ENCODE measurements around the gene ADPRHL1.

The ADPRHL1 gene

DNA sequence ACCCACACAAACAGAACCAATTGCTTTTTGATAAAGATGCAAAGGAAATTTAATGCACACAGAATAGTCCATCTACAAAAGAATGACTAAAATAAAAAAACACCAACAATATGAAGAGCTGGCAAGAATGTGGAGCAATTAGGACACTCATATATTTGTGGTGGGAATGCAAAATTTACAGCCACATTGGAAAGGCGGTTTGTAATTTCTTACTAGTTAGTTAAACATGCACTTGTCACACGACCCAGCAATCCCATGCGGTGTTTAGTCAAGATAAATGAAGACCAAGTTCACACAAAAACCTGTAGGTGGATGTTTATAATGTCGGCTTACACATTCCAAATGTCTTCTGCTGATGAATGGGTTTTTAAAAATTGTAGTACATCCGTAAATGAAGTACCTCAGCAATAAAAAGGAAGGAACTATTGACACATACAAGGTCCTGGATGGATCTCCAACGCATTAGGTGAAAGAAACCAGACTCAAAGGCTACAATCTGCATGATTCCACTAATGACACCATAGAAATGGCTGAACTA, 94.6 kb downstream of the ADPRHL1 start:
- H3K9me2 ChIP-seq (ENCODE audit: low read depth, low read length), result no peaks in the 10 kb centered on the region
- no peak overlapping the region for H3K4me3 ChIP-seq (ENCODE audit: low read depth, low read length, poor library complexity, severe bottlenecking)
- no peaks in the 10 kb centered on the region for H4K20me1 ChIP-seq (ENCODE audit: insufficient read depth, low read length)
- H3K9me3 ChIP-seq (ENCODE audit: low read length), result no peaks in the 10 kb centered on the region
- no peak for TF ChIP-seq EZH2 (IDR thresholded peaks at IDR 0.05; ENCODE audit: borderline replicate concordance, low read length)
- TF ChIP-seq, protein P1, sequence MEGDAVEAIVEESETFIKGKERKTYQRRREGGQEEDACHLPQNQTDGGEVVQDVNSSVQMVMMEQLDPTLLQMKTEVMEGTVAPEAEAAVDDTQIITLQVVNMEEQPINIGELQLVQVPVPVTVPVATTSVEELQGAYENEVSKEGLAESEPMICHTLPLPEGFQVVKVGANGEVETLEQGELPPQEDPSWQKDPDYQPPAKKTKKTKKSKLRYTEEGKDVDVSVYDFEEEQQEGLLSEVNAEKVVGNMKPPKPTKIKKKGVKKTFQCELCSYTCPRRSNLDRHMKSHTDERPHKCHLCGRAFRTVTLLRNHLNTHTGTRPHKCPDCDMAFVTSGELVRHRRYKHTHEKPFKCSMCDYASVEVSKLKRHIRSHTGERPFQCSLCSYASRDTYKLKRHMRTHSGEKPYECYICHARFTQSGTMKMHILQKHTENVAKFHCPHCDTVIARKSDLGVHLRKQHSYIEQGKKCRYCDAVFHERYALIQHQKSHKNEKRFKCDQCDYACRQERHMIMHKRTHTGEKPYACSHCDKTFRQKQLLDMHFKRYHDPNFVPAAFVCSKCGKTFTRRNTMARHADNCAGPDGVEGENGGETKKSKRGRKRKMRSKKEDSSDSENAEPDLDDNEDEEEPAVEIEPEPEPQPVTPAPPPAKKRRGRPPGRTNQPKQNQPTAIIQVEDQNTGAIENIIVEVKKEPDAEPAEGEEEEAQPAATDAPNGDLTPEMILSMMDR (IDR thresholded peaks at IDR 0.05; ENCODE audit: low read length), result no peak
- H3K36me3 ChIP-seq (ENCODE audit: insufficient read depth, low read length), result no peaks in the 10 kb centered on the region
- H3K4me1 ChIP-seq (ENCODE audit: insufficient read depth, low read length, severe bottlenecking), result no peaks in the 10 kb centered on the region
- no peaks in the 10 kb centered on the region; the same call in 1 of the 2 replicates for H3K27me3 ChIP-seq (ENCODE audit: insufficient read depth, low read length)
- H3K79me2 ChIP-seq (ENCODE audit: insufficient read depth, low read length), result no peaks in the 10 kb centered on the region
- no peak overlapping the region for H3K27ac ChIP-seq (ENCODE audit: low read depth, low read length, poor library complexity, severe bottlenecking)
- H2AFZ ChIP-seq (ENCODE audit: low read length), result no peak overlapping the region
- H3F3A ChIP-seq (ENCODE audit: insufficient read depth, low read length), result no peaks in the 10 kb centered on the region
- H3K9ac ChIP-seq (ENCODE audit: low read length), result no peak overlapping the region
- H3K4me2 ChIP-seq (ENCODE audit: low read length), result no peak overlapping the region

DNA sequence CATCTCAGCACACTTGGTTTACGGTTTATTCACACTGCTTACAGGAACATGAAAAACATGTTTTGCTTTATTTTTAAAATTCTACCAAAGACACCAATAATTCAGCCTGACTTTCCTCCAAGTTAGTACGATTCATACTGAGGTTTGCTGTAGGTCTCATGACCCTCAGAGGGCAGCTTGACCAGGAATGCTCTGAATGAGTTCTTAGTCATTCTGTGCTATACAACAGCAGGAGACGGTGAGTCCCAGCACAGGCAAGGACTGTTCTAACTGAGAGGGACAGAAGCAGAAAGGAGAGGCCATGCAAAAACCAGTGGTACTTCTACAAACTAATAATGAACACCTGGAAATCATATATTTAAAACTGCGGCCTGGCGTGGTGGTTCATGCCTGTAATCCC, 95.8 kb downstream of the ADPRHL1 start:
- no peaks in the 10 kb centered on the region for H3K79me2 ChIP-seq (ENCODE audit: insufficient read depth, low read length)
- H3K36me3 ChIP-seq (ENCODE audit: insufficient read depth, low read length), result no peaks in the 10 kb centered on the region
- no peak overlapping the region for H3K9ac ChIP-seq (ENCODE audit: low read length)
- no peak for TF ChIP-seq EZH2 (IDR thresholded peaks at IDR 0.05; ENCODE audit: borderline replicate concordance, low read length)
- TF ChIP-seq, protein P1 (IDR thresholded peaks at IDR 0.05; ENCODE audit: low read length), result no peak
- H2AFZ ChIP-seq (ENCODE audit: low read length), result no peak overlapping the region
- 0 out of 2 replicates have a peak, but pooled peaks cover 3% of the 10 kb centered on the region for H3K9me3 ChIP-seq (ENCODE audit: low read length)
- H3K9me2 ChIP-seq (ENCODE audit: low read depth, low read length), result no peaks in the 10 kb centered on the region
- no peak overlapping the region for H3K4me2 ChIP-seq (ENCODE audit: low read length)
- H3K27me3 ChIP-seq (ENCODE audit: insufficient read depth, low read length), result peaks cover 7% of the 10 kb centered on the region; the same call in 1 of the 2 replicates
- no peaks in the 10 kb centered on the region for H3K4me1 ChIP-seq (ENCODE audit: insufficient read depth, low read length, severe bottlenecking)
- no peaks in the 10 kb centered on the region for H3F3A ChIP-seq (ENCODE audit: insufficient read depth, low read length)
- H3K27ac ChIP-seq (ENCODE audit: low read depth, low read length, poor library complexity, severe bottlenecking), result no peak overlapping the region
- no peak overlapping the region for H3K4me3 ChIP-seq (ENCODE audit: low read depth, low read length, poor library complexity, severe bottlenecking)
- H4K20me1 ChIP-seq (ENCODE audit: insufficient read depth, low read length), result no peaks in the 10 kb centered on the region

DNA sequence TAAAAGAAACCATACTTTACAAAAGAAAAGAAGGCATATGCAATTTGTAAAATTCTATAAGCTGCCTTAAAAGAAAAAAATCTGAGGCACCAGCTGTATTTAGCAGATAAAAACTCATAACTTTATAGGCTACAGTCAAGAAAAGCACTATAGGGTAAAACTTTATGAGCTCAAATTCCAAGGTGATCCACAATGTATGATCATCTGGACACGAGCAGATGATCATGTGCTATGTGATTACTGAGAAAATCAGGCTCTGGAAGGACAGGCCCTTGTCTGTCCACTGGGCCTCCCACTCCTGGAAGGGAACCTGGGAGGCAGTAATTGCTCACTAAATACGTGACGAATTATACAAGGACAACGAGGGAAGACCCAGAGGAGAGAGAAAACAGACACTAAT, 96.7 kb downstream of the ADPRHL1 start:
- H3K27me3 ChIP-seq (ENCODE audit: insufficient read depth, low read length), result peaks cover 9% of the 10 kb centered on the region; the same call in 1 of the 2 replicates
- no peak overlapping the region for H3K4me2 ChIP-seq (ENCODE audit: low read length)
- 0 out of 2 replicates have a peak, but pooled peaks cover 4% of the 10 kb centered on the region for H3K9me3 ChIP-seq (ENCODE audit: low read length)
- H3K4me1 ChIP-seq (ENCODE audit: insufficient read depth, low read length, severe bottlenecking), result no peaks in the 10 kb centered on the region
- no peaks in the 10 kb centered on the region for H3F3A ChIP-seq (ENCODE audit: insufficient read depth, low read length)
- H3K36me3 ChIP-seq (ENCODE audit: insufficient read depth, low read length), result no peaks in the 10 kb centered on the region
- no peak overlapping the region for H3K9ac ChIP-seq (ENCODE audit: low read length)
- TF ChIP-seq, protein P1 (IDR thresholded peaks at IDR 0.05; ENCODE audit: low read length), result no peak
- no peak for TF ChIP-seq EZH2 (IDR thresholded peaks at IDR 0.05; ENCODE audit: borderline replicate concordance, low read length)
- H3K79me2 ChIP-seq (ENCODE audit: insufficient read depth, low read length), result no peaks in the 10 kb centered on the region
- H2AFZ ChIP-seq (ENCODE audit: low read length), result no peak overlapping the region
- no peak overlapping the region for H3K4me3 ChIP-seq (ENCODE audit: low read depth, low read length, poor library complexity, severe bottlenecking)
- H4K20me1 ChIP-seq (ENCODE audit: insufficient read depth, low read length), result no peaks in the 10 kb centered on the region
- no peaks in the 10 kb centered on the region for H3K9me2 ChIP-seq (ENCODE audit: low read depth, low read length)
- no peak overlapping the region for H3K27ac ChIP-seq (ENCODE audit: low read depth, low read length, poor library complexity, severe bottlenecking)
